ENCODE data around the gene EBLN2. TPM values are rescaled to one million over a fixed set of nuclear protein-coding genes. Genes with fewer than 3 reads are reported as not detected.

Gene EBLN2
- total RNA-seq, 1 experiment from 2014 or later: 5.5 TPM

- DNase-seq (ENCODE audit: unreplicated experiment): no peak
- Mint-ChIP-seq H3K4me3 (ENCODE audit: unreplicated experiment) (no peak overlapping the region), H3K36me3 (ENCODE audit: insufficient read depth, unreplicated experiment) (peaks cover 9% of the 10 kb centered on the region), H3K27ac (ENCODE audit: low read depth, unreplicated experiment) (peak overlapping the region; percentile 77), H3K27me3 (ENCODE audit: insufficient read depth, unreplicated experiment) (no peaks in the 10 kb centered on the region), H3K4me1 (ENCODE audit: insufficient read depth, unreplicated experiment) (peaks cover 31% of the 10 kb centered on the region), H3K9me3 (ENCODE audit: unreplicated experiment) (no peaks in the 10 kb centered on the region)
- ChIA-PET CTCF (interaction anchor here (0.5 to 1.6 kb wide), 4 partner anchors 9 to 187 kb away, joined by 3 to 4 read pairs (median 4); no protein-coding TSS in a partner anchor), POLR2A (interaction anchor here (0.8 to 2.2 kb wide), 6 partner anchors 12 to 148 kb away, joined by 3 to 8 read pairs (median 4); no protein-coding TSS in a partner anchor)
- no peak for TF ChIP-seq CTCF (IDR thresholded peaks at IDR 0.05; ENCODE audit: unreplicated experiment)
- intact Hi-C loops (cut with micrococcal nuclease): no loop called here
- no TSS peak for BruUV-seq (replicated peaks)
Observed at GRCh38 chr3:73036694-73037591, 24.5 kb upstream of the EBLN2 start.

GRCh38 chr3:73041537-73041936 lies 19.9 kb upstream of the EBLN2 start:
- ChIA-PET CTCF (interaction anchor here (0.6 to 1.6 kb wide), 2 partner anchors 13 to 190 kb away, joined by 3 to 6 read pairs; no protein-coding TSS in a partner anchor), POLR2A (no interaction called here)
- peaks cover 32% of the 10 kb centered on the region for H3K4me1 Mint-ChIP-seq (ENCODE audit: insufficient read depth, unreplicated experiment)
- H3K4me3 Mint-ChIP-seq (ENCODE audit: unreplicated experiment): no peak overlapping the region
- H3K27me3 Mint-ChIP-seq (ENCODE audit: insufficient read depth, unreplicated experiment): no peaks in the 10 kb centered on the region
- H3K36me3 Mint-ChIP-seq (ENCODE audit: insufficient read depth, unreplicated experiment): peaks cover 16% of the 10 kb centered on the region
- intact Hi-C loops (cut with micrococcal nuclease): no loop called here
- no peak for DNase-seq (ENCODE audit: unreplicated experiment)
- BruUV-seq (replicated peaks): no TSS peak
- no peak overlapping the region for H3K27ac Mint-ChIP-seq (ENCODE audit: low read depth, unreplicated experiment)
- no peaks in the 10 kb centered on the region for H3K9me3 Mint-ChIP-seq (ENCODE audit: unreplicated experiment)
- TF ChIP-seq CTCF (IDR thresholded peaks at IDR 0.05; ENCODE audit: unreplicated experiment): no peak

GRCh38 chr3:73043414-73043813 lies 18.0 kb upstream of the EBLN2 start:
- DNase-seq (ENCODE audit: unreplicated experiment): no peak
- H3K4me3 Mint-ChIP-seq (ENCODE audit: unreplicated experiment): no peak overlapping the region
- ChIA-PET CTCF (interaction anchor here (2.3 kb wide), 1 partner anchor 13 kb away, joined by 8 read pairs; no protein-coding TSS in a partner anchor), POLR2A (no interaction called here)
- H3K27me3 Mint-ChIP-seq (ENCODE audit: insufficient read depth, unreplicated experiment): no peaks in the 10 kb centered on the region
- intact Hi-C loops (cut with micrococcal nuclease): no loop called here
- no peak for TF ChIP-seq CTCF (IDR thresholded peaks at IDR 0.05; ENCODE audit: unreplicated experiment)
- H3K4me1 Mint-ChIP-seq (ENCODE audit: insufficient read depth, unreplicated experiment): peaks cover 17% of the 10 kb centered on the region
- H3K9me3 Mint-ChIP-seq (ENCODE audit: unreplicated experiment): no peaks in the 10 kb centered on the region
- no peak overlapping the region for H3K27ac Mint-ChIP-seq (ENCODE audit: low read depth, unreplicated experiment)
- no TSS peak for BruUV-seq (replicated peaks)
- peaks cover 31% of the 10 kb centered on the region for H3K36me3 Mint-ChIP-seq (ENCODE audit: insufficient read depth, unreplicated experiment)

GRCh38 chr3:73045391-73045790 lies 16.1 kb upstream of the EBLN2 start:
- peaks cover 32% of the 10 kb centered on the region for H3K36me3 Mint-ChIP-seq (ENCODE audit: insufficient read depth, unreplicated experiment)
- DNase-seq (ENCODE audit: unreplicated experiment): peak; percentile 69
- BruUV-seq (replicated peaks): no TSS peak
- ChIA-PET CTCF (interaction anchor here (0.6 to 1.3 kb wide), 9 partner anchors 10 to 738 kb away, joined by 3 to 9 read pairs (median 4); no protein-coding TSS in a partner anchor), POLR2A (interaction anchor here (0.9 to 2.1 kb wide), 5 partner anchors 10 to 158 kb away, joined by 3 to 10 read pairs (median 5); partner anchors contain the start of gene GXYLT2)
- H3K27ac Mint-ChIP-seq (ENCODE audit: low read depth, unreplicated experiment): no peak overlapping the region
- H3K4me1 Mint-ChIP-seq (ENCODE audit: insufficient read depth, unreplicated experiment): peaks cover 15% of the 10 kb centered on the region
- intact Hi-C loops (cut with micrococcal nuclease): no loop called here
- H3K27me3 Mint-ChIP-seq (ENCODE audit: insufficient read depth, unreplicated experiment): no peaks in the 10 kb centered on the region
- no peak overlapping the region for H3K4me3 Mint-ChIP-seq (ENCODE audit: unreplicated experiment)
- TF ChIP-seq CTCF (IDR thresholded peaks at IDR 0.05; ENCODE audit: unreplicated experiment): no peak
- H3K9me3 Mint-ChIP-seq (ENCODE audit: unreplicated experiment): no peaks in the 10 kb centered on the region
